ENCODE data around the gene CMSS1. TPM values are rescaled to one million over a fixed set of nuclear protein-coding genes. Genes with fewer than 3 reads are reported as not detected.
A peak's percentile ranks its signal among the peaks of the same experiment; 100 is the strongest.

The CMSS1 gene
- total RNA-seq, 1 experiment from 2014 or later = 64.1 TPM

DNA sequence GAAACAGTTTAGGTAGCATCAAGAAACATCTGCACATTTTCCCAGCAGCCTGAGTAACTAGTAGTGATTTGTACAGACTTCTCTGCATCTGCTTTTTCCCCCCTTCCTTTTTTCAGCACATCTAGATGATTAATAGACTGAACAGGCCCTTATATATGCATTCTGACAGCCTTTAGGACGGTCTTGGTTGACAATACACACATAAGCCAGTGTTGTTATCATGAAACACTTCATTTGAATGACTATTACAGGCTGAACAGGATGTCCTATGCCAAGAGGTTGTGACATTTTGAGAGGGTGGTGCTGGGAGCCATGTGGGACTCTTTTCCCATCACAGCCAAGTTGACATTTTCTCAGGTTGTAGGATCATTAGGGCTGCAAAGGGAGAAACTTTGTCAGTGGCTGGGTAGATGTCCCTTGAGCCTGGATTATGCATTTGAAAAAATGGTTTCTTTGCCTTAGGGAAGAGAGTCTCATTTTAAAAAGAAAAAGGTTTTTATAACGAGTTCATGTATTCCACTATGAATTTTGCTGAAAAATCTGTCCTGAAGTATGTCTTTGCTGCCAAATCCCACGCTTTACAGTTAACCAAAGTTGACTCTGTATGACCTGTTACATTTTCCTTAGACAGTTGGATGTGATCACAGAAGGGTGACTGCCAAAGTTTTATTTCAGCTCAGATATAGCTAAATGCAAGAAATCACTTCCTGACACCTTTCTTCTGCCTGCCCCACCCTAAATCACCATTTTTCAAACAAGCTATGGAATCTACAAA lies 223.0 kb downstream of the CMSS1 start:
- Histone ChIP-seq H3K9me3 (ENCODE audit: control insufficient read depth in 1 of 2, insufficient read depth in 1 of 2, low read depth in 1 of 2, low read length in 2 of 2) (no peaks in the 10 kb centered on the region), H4K20me1 (ENCODE audit: insufficient read depth) (no peaks in the 10 kb centered on the region), H3K4me1 (ENCODE audit: control insufficient read depth in 1 of 2, insufficient read depth in 2 of 2, low read length in 2 of 2) (peaks cover 24 to 27% of the 10 kb centered on the region in 2 experiments), H3K4me2 (ENCODE audit: low read length) (peak overlapping the region; percentile 24), H3K36me3 (ENCODE audit: control insufficient read depth in 1 of 2, insufficient read depth in 2 of 2, low read length in 2 of 2) (no peaks in the 10 kb centered on the region), H3K27me3 (ENCODE audit: insufficient read depth, low read length) (no peaks in the 10 kb centered on the region), H3K9me2 (ENCODE audit: insufficient read depth) (no peaks in the 10 kb centered on the region), H3K9ac (ENCODE audit: low read length) (no peak overlapping the region), H3K27ac (ENCODE audit: low read depth, low read length) (peak overlapping the region; percentile 37; the same call in 1 of the 2 replicates), H3K4me3 (replicated peaks in 1 of 2; ENCODE audit: low read depth in 1 of 2, low read length in 2 of 2) (no peak overlapping the region), H2AFZ (ENCODE audit: low read depth, low read length, poor library complexity, severe bottlenecking) (no peak overlapping the region), H3K79me2 (ENCODE audit: insufficient read depth, low read length) (no peaks in the 10 kb centered on the region)
- DNase-seq (ENCODE audit: low read depth, low spot score) (no peak), ATAC-seq (no peak)
- BruUV-seq (replicated peaks) = no TSS peak
- TF ChIP-seq RAD21 (IDR thresholded peaks at IDR 0.05; ENCODE audit: low read depth) = no peak
- TF ChIP-seq, protein P1, sequence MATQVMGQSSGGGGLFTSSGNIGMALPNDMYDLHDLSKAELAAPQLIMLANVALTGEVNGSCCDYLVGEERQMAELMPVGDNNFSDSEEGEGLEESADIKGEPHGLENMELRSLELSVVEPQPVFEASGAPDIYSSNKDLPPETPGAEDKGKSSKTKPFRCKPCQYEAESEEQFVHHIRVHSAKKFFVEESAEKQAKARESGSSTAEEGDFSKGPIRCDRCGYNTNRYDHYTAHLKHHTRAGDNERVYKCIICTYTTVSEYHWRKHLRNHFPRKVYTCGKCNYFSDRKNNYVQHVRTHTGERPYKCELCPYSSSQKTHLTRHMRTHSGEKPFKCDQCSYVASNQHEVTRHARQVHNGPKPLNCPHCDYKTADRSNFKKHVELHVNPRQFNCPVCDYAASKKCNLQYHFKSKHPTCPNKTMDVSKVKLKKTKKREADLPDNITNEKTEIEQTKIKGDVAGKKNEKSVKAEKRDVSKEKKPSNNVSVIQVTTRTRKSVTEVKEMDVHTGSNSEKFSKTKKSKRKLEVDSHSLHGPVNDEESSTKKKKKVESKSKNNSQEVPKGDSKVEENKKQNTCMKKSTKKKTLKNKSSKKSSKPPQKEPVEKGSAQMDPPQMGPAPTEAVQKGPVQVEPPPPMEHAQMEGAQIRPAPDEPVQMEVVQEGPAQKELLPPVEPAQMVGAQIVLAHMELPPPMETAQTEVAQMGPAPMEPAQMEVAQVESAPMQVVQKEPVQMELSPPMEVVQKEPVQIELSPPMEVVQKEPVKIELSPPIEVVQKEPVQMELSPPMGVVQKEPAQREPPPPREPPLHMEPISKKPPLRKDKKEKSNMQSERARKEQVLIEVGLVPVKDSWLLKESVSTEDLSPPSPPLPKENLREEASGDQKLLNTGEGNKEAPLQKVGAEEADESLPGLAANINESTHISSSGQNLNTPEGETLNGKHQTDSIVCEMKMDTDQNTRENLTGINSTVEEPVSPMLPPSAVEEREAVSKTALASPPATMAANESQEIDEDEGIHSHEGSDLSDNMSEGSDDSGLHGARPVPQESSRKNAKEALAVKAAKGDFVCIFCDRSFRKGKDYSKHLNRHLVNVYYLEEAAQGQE (IDR thresholded peaks at IDR 0.05; ENCODE audit: low read depth) = no peak
- TF ChIP-seq, protein P2, sequence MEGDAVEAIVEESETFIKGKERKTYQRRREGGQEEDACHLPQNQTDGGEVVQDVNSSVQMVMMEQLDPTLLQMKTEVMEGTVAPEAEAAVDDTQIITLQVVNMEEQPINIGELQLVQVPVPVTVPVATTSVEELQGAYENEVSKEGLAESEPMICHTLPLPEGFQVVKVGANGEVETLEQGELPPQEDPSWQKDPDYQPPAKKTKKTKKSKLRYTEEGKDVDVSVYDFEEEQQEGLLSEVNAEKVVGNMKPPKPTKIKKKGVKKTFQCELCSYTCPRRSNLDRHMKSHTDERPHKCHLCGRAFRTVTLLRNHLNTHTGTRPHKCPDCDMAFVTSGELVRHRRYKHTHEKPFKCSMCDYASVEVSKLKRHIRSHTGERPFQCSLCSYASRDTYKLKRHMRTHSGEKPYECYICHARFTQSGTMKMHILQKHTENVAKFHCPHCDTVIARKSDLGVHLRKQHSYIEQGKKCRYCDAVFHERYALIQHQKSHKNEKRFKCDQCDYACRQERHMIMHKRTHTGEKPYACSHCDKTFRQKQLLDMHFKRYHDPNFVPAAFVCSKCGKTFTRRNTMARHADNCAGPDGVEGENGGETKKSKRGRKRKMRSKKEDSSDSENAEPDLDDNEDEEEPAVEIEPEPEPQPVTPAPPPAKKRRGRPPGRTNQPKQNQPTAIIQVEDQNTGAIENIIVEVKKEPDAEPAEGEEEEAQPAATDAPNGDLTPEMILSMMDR (IDR thresholded peaks at IDR 0.05 in 2 of 3, conservative IDR thresholded peaks at IDR 0.05 in 1 of 3; ENCODE audit: borderline replicate concordance in 1 of 3, insufficient read depth in 1 of 3, low read depth in 2 of 3, low read length in 2 of 3) = no peak
- TF ChIP-seq, protein P3, sequence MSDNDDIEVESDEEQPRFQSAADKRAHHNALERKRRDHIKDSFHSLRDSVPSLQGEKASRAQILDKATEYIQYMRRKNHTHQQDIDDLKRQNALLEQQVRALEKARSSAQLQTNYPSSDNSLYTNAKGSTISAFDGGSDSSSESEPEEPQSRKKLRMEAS (IDR thresholded peaks at IDR 0.05) = no peak
- TF ChIP-seq ELF1 (IDR thresholded peaks at IDR 0.05; ENCODE audit: borderline replicate concordance, low read depth) = no peak
- TF ChIP-seq, protein P4, sequence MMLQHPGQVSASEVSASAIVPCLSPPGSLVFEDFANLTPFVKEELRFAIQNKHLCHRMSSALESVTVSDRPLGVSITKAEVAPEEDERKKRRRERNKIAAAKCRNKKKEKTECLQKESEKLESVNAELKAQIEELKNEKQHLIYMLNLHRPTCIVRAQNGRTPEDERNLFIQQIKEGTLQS (IDR thresholded peaks at IDR 0.05) = no peak
- no peak for TF ChIP-seq FOSL1 (IDR thresholded peaks at IDR 0.05; ENCODE audit: low read depth)
- no peak for TF ChIP-seq POLR2A (IDR thresholded peaks at IDR 0.05; ENCODE audit: borderline replicate concordance, extremely low read depth, insufficient read depth, insufficient read length)
- TF ChIP-seq CBX3 (IDR thresholded peaks at IDR 0.05; ENCODE audit: low read depth) = no peak
- no peak for TF ChIP-seq YY1 (IDR thresholded peaks at IDR 0.05; ENCODE audit: extremely low read depth, insufficient replicate concordance, low read depth, low read length)
- TF ChIP-seq EZH2 (IDR thresholded peaks at IDR 0.05) = no peak
- TF ChIP-seq JUND (IDR thresholded peaks at IDR 0.05) = no peak
- TF ChIP-seq ZNF274 (IDR thresholded peaks at IDR 0.05; ENCODE audit: low read depth, low read length) = no peak
- TF ChIP-seq EGR1 (IDR thresholded peaks at IDR 0.05; ENCODE audit: low read depth) = no peak
- TF ChIP-seq, protein P5, sequence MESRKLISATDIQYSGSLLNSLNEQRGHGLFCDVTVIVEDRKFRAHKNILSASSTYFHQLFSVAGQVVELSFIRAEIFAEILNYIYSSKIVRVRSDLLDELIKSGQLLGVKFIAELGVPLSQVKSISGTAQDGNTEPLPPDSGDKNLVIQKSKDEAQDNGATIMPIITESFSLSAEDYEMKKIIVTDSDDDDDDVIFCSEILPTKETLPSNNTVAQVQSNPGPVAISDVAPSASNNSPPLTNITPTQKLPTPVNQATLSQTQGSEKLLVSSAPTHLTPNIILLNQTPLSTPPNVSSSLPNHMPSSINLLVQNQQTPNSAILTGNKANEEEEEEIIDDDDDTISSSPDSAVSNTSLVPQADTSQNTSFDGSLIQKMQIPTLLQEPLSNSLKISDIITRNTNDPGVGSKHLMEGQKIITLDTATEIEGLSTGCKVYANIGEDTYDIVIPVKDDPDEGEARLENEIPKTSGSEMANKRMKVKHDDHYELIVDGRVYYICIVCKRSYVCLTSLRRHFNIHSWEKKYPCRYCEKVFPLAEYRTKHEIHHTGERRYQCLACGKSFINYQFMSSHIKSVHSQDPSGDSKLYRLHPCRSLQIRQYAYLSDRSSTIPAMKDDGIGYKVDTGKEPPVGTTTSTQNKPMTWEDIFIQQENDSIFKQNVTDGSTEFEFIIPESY (IDR thresholded peaks at IDR 0.05; ENCODE audit: extremely low read depth, insufficient replicate concordance, low read length) = no peak
- no peak for TF ChIP-seq POLR2AphosphoS5 (IDR thresholded peaks at IDR 0.05; ENCODE audit: low read depth, low read length)
- intact Hi-C loops (cut with micrococcal nuclease) = no loop called here
- ChIA-PET RAD21 (ENCODE audit: low non-redundant PET in 1 of 2, low total read pairs in 2 of 2, uncharacterized antibody in 2 of 2, unreplicated experiment in 2 of 2) (no interaction called here), POLR2A (no interaction called here), CTCF (interaction anchor here (0.9 kb wide), 1 partner anchor 198 kb away, joined by 3 read pairs; no protein-coding TSS in a partner anchor)
